ENCODE data around the gene SLC34A3. TPM values are rescaled to one million over a fixed set of nuclear protein-coding genes. Genes with fewer than 3 reads are reported as not detected.

The SLC34A3 gene
- total RNA-seq, 1 donor from 2014 or later, result not detected

GRCh38 chr9:137217276-137218211 lies 13.2 kb upstream of the SLC34A3 start:
- DNase-seq (ENCODE audit: low spot score), result peak; percentile 29

DNA sequence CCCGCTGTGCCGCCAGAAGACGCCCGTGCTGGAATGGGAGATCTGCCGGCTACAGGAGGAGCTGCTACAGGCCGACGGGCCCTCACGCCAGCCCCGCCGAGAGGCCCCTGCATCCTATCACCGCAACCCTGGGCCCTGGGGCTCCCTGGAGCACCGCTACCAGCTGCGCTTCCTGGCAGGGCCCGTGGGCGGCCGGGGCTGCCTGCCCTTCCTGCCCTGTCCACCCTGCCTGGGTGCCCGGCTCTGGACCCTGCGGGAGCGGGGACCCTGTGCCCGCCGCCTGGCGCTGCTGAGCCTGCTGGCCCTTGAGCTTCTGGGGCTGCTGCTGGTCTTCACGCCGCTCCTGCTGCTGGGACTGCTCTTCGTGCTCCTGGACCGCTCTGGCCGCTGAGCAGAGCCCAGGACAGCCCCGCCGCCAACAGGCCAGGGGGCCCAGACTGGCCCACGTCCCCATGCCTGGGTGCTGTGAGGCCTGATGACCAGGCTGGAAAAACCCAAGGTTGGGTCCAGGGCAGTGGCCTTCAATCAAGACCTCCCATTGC lies 12.4 kb upstream of the SLC34A3 start:
- no peak for DNase-seq (ENCODE audit: low spot score)

DNA sequence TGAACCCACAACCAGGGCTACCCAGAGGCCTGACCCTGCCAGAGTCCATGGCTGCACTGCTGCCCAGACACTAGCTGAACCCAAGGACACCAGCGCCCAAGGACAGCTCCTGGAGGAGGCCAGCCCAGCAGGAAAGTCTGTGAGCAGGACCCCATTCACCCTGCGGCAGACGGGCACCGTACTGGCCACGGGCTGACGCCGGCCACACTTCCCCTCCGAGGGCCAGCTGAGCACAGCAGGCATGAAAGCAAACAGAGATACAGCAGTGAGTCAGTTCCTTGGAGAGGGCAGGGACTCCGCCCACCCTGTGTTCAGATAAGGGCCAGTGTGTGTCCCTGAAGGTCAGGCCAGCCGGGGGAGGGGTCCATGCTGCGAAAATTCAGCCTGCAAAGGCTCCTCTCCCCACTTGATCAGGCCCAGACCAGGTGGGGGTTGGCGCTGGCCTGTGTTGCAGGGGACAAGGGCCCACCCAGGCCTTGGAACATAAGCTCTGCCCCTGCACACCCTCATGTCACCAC lies 11.9 kb upstream of the SLC34A3 start:
- DNase-seq (ENCODE audit: low spot score), result no peak

GRCh38 chr9:137219757-137220316 lies 10.9 kb upstream of the SLC34A3 start:
- no peak for DNase-seq (ENCODE audit: low spot score)

DNA sequence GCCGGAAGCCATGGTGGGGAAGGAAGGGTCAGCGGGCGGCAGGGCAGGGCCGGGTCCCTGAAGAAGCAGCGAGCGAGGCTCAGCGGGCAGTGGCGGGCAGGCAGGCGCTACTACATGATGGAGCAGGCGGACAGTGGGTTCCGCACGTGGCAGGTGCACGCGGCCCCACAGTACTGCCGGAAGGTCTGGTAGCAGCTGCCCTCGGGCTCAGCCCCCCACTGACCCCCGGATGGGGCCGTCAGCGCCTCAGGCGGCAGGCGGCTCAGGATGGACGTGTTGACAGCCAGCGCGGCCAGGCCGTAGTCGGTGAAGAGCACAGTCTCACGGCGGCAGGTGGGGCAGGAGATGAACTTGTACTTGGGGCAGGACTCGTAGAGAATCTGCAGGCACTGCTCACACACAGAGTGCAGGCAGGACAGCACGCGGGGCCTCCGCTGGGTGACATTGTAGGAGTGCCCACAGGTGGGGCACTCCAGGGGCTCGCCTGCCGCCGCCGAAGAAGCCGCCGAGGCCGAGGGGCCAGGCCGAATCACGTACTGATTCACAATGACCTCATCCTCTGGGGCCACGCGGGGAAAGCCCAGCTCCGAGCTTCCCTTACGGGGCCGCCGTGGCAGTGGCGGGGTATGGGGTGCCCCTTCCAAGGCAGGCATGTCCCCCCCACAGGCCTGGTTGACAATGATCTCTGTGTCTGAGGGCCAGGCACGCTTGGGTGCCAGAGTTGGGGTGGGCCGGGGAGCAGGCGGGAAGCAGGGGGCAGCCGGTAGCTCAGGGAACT lies 10.2 kb upstream of the SLC34A3 start:
- no peak for DNase-seq (ENCODE audit: low spot score)

DNA sequence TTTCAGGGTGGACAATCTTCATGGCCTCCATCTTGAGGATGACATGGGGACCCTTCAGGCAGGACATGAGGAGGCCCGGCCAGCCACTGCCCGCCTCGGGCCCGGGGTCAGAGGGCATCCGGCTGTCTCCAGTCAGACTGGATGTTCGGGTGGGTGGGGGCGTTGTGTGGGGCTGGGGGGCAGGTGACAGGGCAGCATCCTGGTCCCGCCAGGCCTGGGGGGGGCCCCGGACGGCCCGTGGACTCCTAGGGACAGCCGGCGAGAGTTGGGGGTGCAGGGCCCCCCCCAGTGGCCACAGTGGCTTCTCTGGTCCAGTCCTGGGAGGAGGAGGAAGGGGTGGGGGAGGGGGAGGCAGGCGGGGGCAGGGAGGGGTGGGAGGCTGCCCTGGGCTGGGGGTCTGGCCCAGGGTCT lies 9.6 kb upstream of the SLC34A3 start:
- no peak for DNase-seq (ENCODE audit: low spot score)

- no peak for DNase-seq (ENCODE audit: low spot score)
Measured at GRCh38 chr9:137221506-137222111, 9.1 kb upstream of the SLC34A3 start.

DNA sequence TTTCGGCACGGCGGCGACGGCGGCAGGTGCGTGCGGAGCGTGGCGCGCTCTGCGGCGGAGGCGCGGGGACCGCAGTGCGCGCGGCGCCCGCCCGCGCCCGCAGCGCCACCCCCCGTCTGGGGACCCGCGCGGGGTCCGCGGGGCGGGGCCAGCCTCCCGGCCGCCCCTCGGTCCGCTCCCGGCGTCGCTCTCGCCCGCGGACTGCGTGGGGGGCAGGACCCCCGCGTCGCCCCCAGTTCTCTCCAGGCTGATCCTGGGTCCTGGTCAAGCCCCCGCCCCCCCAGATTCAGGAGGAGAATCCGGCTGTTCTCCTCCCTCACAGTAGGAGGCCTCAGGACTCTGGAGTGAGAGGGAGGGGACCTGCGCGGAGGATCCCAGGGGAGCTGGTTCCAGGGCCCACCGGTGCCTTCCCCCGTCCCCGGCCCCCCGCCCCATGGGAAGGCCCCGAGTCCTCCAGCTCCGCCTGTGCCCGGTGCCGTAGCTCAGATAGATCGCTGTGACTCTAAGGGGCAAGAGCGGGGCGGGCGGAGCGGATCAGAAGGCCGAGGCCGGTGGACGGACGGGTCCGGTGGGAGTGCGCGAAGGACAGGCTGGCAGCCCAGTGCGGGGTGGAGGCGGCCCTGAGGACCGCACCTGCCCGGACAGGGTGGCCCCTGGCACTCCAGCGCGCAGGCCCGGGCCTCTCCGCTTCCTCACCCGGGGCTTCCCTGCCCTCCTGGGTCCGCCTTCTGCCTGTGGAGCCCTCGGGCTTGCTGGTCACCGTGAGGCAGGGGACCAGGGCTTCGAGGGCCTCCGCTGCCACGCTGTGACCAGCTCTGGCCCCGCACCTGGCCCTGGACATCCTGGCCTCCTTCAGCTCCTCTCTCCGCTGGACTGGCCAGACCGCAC lies 8.3 kb upstream of the SLC34A3 start, which contains the start of gene RNF208:
Gene RNF208, minus strand, starts transcription at position 51 of the 888 bp plus-strand sequence. CDS start 1,028 bp downstream, outside the sequence.
- no peak for DNase-seq (ENCODE audit: low spot score)

GRCh38 chr9:137223078-137223970 lies 7.4 kb upstream of the SLC34A3 start:
- peak; percentile 98 for DNase-seq (ENCODE audit: low spot score)

- DNase-seq (ENCODE audit: low spot score), result no peak
Measured at GRCh38 chr9:137224830-137225694, 5.6 kb upstream of the SLC34A3 start, which contains the start of gene CYSRT1. Gene CYSRT1, plus strand, starts transcription at chr9:137225174. Its CDS starts 448 bp downstream, at chr9:137225622.

DNA sequence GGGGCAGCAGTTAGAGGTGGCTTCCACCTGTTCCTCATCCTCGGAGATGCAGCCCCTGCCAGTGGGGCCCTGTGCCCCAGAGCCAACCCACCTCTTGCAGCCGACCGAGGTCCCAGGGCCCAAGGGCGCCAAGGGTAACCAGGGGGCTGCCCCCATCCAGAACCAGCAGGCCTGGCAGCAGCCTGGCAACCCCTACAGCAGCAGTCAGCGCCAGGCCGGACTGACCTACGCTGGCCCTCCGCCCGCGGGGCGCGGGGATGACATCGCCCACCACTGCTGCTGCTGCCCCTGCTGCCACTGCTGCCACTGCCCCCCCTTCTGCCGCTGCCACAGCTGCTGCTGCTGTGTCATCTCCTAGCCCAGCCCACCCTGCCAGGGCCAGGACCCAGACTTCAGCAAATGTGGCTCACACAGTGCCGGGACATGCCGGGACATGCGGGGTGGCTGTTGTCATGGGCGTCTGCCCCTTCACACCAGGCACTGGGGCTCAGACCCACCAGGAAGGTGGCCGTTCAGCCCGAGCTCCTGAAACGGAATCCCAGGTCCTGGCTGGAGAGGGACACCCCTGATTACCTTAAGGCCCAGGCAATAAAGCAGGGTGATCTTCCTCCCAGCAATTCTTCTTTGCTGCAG lies 4.9 kb upstream of the SLC34A3 start:
- DNase-seq (ENCODE audit: low spot score), result no peak

GRCh38 chr9:137226338-137227053 lies 4.2 kb upstream of the SLC34A3 start:
- DNase-seq (ENCODE audit: low spot score), result no peak

GRCh38 chr9:137227054-137227852 lies 3.4 kb upstream of the SLC34A3 start, which contains the start of gene RNF224:
Gene RNF224, plus strand, starts transcription at chr9:137227502. Its CDS starts 834 bp downstream, at chr9:137228336.
- DNase-seq (ENCODE audit: low spot score), result peak; percentile 63

GRCh38 chr9:137227853-137228505 lies 2.7 kb upstream of the SLC34A3 start:
- no peak for DNase-seq (ENCODE audit: low spot score)

GRCh38 chr9:137228506-137228967 lies 2.2 kb upstream of the SLC34A3 start:
- DNase-seq (ENCODE audit: low spot score), result no peak

All from umbilical cord (tissue), 2 donors.